GM12878 (cell line): ENCODE results near the gene UFC1. TPM values are rescaled to one million over a fixed set of nuclear protein-coding genes. Genes with fewer than 3 reads are reported as not detected.
A peak's percentile ranks its signal among the peaks of the same experiment; 100 is the strongest.

Experiments used
- ATAC-seq: fragments of 200-7000 bp; cut with Tn5 transposase; 3 replicates; pipeline ENCODE4 v1.9.1; 2020; ENCODE audit warnings: mild to moderate bottlenecking, moderate library complexity
- BruUV-seq: library from RNA; stranded (reverse); fragments of 400-500 nt; replicated peaks from 2 replicates; lab custom pipeline; 2021; lab: Mats Ljungman, UMichigan
- CTCF ChIA-PET: fragments of 300-600 bp; sonication (Branson Sonifier 250); formaldehyde crosslinking; extraction: SDS; loops from one replicate; lab custom pipeline; 2021; ENCODE audit warnings: inconsistent platforms; lab: Yijun Ruan, JAX
- POLR2A ChIA-PET: fragments of 350-600 bp; formaldehyde crosslinking; extraction: SDS; loops from one replicate; lab custom pipeline; 2021; ENCODE audit warnings: inconsistent platforms; lab: Charles Lee
- RAD21 ChIA-PET: fragments of 300-600 bp; sonication (Branson Sonifier 250); formaldehyde crosslinking; loops from one replicate; lab custom pipeline; 2023; ENCODE audit warnings: antibody characterized with exemption; ENCODE audit not compliant: unreplicated experiment; lab: Charles Lee
- SMC1A ChIA-PET: fragments of 300-600 bp; sonication (Branson Sonifier 250); formaldehyde crosslinking; loops from one replicate; lab custom pipeline; 2023; ENCODE audit not compliant: unreplicated experiment, uncharacterized antibody; lab: Charles Lee
- DNase-seq: peaks from one replicate; pipeline ENCODE4 v3.0.0-alpha.2; 2011; ENCODE audit warnings: low read depth, low spot score
- FAIRE-seq: peaks from 3 replicates; lab custom pipeline; 2011; peaks lifted over from hg19 to GRCh38; lab: Jason Lieb, UNC
- H2AFZ ChIP-seq: 2 replicates; pipeline ENCODE4 v1.6.0; 2011; ENCODE audit warnings: low read depth, low read length, control low read depth; ENCODE audit not compliant: control insufficient read depth
- H3K27ac ChIP-seq: 2 replicates; pipeline ENCODE4 v1.5.1; 2011; ENCODE audit warnings: control low read depth; ENCODE audit not compliant: control insufficient read depth, insufficient read depth
- H3K27me3 ChIP-seq, 2 experiments: replicated peaks in 1 of 2; 2 replicates each; pipeline versions ENCODE4 v1.6.0 to v1.6.1; 2011; ENCODE audit warnings: low read length in 1 of 2; ENCODE audit not compliant: control insufficient read depth in 2 of 2, insufficient read depth in 2 of 2
- H3K36me3 ChIP-seq, 2 experiments: 2 replicates each; pipeline ENCODE4 v1.5.1; 2011; ENCODE audit warnings: low read length in 1 of 2; ENCODE audit not compliant: control insufficient read depth in 2 of 2, insufficient read depth in 2 of 2
- H3K4me1 ChIP-seq: 2 replicates; pipeline ENCODE4 v1.6.1; 2011; ENCODE audit warnings: mild to moderate bottlenecking, low read length, moderate library complexity, mixed read lengths; ENCODE audit not compliant: control insufficient read depth, insufficient read depth
- H3K4me2 ChIP-seq: 2 replicates; pipeline ENCODE4 v1.6.0; 2011; ENCODE audit warnings: control low read depth; ENCODE audit not compliant: control insufficient read depth, insufficient read depth
- H3K4me3 ChIP-seq: fragments of 200-600 bp; sonication (generic); 2 replicates; pipeline ENCODE4 v1.5.1; 2016
- H3K79me2 ChIP-seq: 2 replicates; pipeline ENCODE4 v1.6.0; 2011; ENCODE audit warnings: low read length; ENCODE audit not compliant: control insufficient read depth, insufficient read depth
- H3K9ac ChIP-seq: 2 replicates; pipeline ENCODE4 v1.8.0; 2011; ENCODE audit warnings: low read length, control low read depth, mixed read lengths; ENCODE audit not compliant: control insufficient read depth, insufficient read depth
- H3K9me3 ChIP-seq: replicated peaks from 3 replicates; pipeline ENCODE4 v1.5.1; 2011; ENCODE audit warnings: mild to moderate bottlenecking, low read length; ENCODE audit not compliant: control insufficient read depth, insufficient read depth
- H4K20me1 ChIP-seq: 2 replicates; pipeline ENCODE4 v1.6.0; 2011; ENCODE audit not compliant: control insufficient read depth, insufficient read depth
- BCL11A ChIP-seq: IDR thresholded peaks from 2 replicates; pipeline ENCODE4 v1.6.1; 2011; ENCODE audit warnings: low read depth, low read length
- CREB1 ChIP-seq: IDR thresholded peaks from 2 replicates; pipeline ENCODE4 v1.6.1; 2012; ENCODE audit warnings: low read depth, mild to moderate bottlenecking, inconsistent platforms
- NFIC ChIP-seq: IDR thresholded peaks from 2 replicates; pipeline ENCODE4 v1.6.1; 2012; ENCODE audit warnings: low read depth, mild to moderate bottlenecking, inconsistent platforms, low read length, moderate library complexity
- ZZZ3 ChIP-seq: IDR thresholded peaks from 2 replicates; pipeline ENCODE4 v1.6.1; 2011; ENCODE audit warnings: low read depth; ENCODE audit not compliant: control insufficient read depth, insufficient read length
- WGBS: methylation state at CpG from one replicate; pipeline ENCODE4 v1.1.6; 2016; ENCODE audit warnings: low lambda C conversion rate; ENCODE audit not compliant: insufficient replicate concordance, insufficient coverage; ENCODE audit errors: missing lambda C conversion rate; 5-methylcytosine and 5-hydroxymethylcytosine counted together
- in situ Hi-C: fragments of 300-500 bp; cut with MboI; formaldehyde crosslinking; loops from 9 replicates; pipeline ENCODE4 v1.14.3; 2018; ENCODE audit warnings: mixed read lengths
- intact Hi-C: fragments of 100-400 bp; cut with micrococcal nuclease; formaldehyde crosslinking; loops from one replicate; pipeline ENCODE4 v1.14.2; 2022; ENCODE audit not compliant: unreplicated experiment
- polyA plus RNA-seq, 11 experiments: library from polyadenylated mRNA; depleted of rRNA in 4 of 11; unstranded in 6 of 11; stranded (reverse) in 5 of 11; fragments of >200 nt; fragmentation: Nextera tagmentation in 4 of 11; fragmentation: Illumina TruSeq in 1 of 11; extraction: Ambion mirVana in 4 of 11; extraction: Trizol in 1 of 11; gene quantifications; 1 replicate in 1 of 11; 2 replicates in 10 of 11; pipeline versions ENCODE4 v1.2.1 to v1.2.3, GENCODE V29; 2011 to 2016; ENCODE audit warnings: inconsistent platforms in 2 of 11, missing spikeins in 2 of 11, low read depth in 1 of 11
- total RNA-seq, 4 experiments: library from RNA; depleted of rRNA in 3 of 4; stranded (reverse); fragments of >200 nt in 3 of 4; fragmentation: Illumina TruSeq in 1 of 4; extraction: Trizol in 1 of 4; gene quantifications; 2 replicates each; pipeline versions ENCODE4 v1.2.1 to v1.2.3, GENCODE V29; 2013 to 2021
- TF ChIP-seq, protein P1 (sequence below): fragments of 450-650 bp; IDR thresholded peaks from 2 replicates; pipeline ENCODE4 v1.6.1; 2017; ENCODE audit warnings: mild to moderate bottlenecking, moderate library complexity
- TF ChIP-seq, protein P2 (sequence below): IDR thresholded peaks from 2 replicates; pipeline ENCODE4 v1.6.1; 2011; ENCODE audit warnings: low read depth, low read length, improper control_type of control experiment, borderline replicate concordance
- TF ChIP-seq, protein P3 (sequence below): fragments of 450-650 bp; formaldehyde crosslinking; IDR thresholded peaks from 2 replicates; pipeline ENCODE4 v1.5.0; 2022; ENCODE audit warnings: mild to moderate bottlenecking, missing genetic modification characterization
- TF ChIP-seq, protein P4 (sequence below): fragments of 450-650 bp; IDR thresholded peaks from 2 replicates; pipeline ENCODE4 v1.6.1; 2017; ENCODE audit warnings: mild to moderate bottlenecking, low read depth, inconsistent platforms; ENCODE audit not compliant: poor library complexity, severe bottlenecking
- TF ChIP-seq, protein P5 (sequence below): fragments of 450-650 bp; IDR thresholded peaks from 2 replicates; pipeline ENCODE4 v1.6.1; 2014; ENCODE audit warnings: mild to moderate bottlenecking

UFC1 gene
- total and polyA plus RNA-seq, 10 of the 15 experiments (the other 5 are each of a cell fraction or from before 2014, with no cell fraction given), result 95.9 to 239 (median 151) TPM

DNA sequence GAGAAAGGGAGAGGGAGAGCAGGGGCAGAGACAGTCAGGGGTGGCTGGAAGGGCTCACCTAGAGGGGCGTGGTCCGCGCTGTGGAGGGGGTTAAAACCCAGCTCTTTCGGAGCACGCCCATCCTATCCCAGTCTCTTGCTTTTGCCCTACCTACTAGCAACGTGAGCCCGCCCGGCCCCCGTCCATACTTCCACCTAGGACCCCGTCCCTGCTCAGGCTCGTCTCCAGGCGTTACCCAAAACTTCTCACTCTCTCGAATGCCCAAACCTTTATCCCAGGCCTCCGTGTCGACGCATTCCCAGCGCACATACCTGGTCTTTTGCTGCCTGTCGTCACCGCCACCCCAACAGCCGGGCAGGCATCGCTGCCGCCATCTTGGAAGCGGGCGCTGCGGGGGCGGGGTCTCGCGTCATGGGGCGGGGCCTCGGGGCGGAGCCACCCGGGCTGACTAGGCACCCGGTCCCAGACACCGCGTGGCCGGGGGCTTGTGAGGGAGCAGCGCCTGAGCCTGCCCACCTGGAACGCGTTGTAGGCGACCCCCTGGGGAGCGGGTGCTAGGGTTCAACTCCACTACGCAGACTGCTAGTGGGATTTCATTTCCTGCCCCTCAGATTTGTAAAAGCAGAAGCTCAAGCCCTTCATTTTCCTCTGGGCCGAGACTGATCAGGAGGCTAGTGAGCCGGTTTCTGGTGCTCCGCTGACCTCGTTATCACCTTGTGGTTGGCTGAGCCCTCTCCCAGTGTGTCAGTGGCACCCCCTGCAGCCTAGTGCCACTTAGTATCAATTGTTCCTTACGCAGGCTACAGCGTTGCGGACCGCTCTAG is 23.5 kb downstream of the UFC1 start, which contains the start of gene B4GALT3:
Gene B4GALT3 (minus strand): TSS at position 396 of the 824 bp plus-strand sequence. CDS start 1,447 bp downstream, outside the sequence.
- Histone ChIP-seq H2AFZ (peak within 1 kb of the TSS; percentile 96), H3K9ac (peak within 1 kb of the TSS; percentile 69), H4K20me1 (no peaks in the 10 kb centered on the region), H3K4me3 (peak within 1 kb of the TSS; percentile 90), H3K27me3 (no peaks in the 10 kb centered on the region), H3K4me2 (peak within 1 kb of the TSS; percentile 87), H3K27ac (peak within 1 kb of the TSS; percentile 87), H3K4me1 (peaks cover 33% of the 10 kb centered on the region), H3K36me3 (peaks cover 6 to 26% of the 10 kb centered on the region in 2 experiments), H3K79me2 (peaks cover 23% of the 10 kb centered on the region), H3K9me3 (no peaks in the 10 kb centered on the region)
- SMC1A ChIA-PET, result interaction anchor here (0.9 to 1.9 kb wide), 6 partner anchors 9 to 207 kb away, joined by 3 to 10 read pairs (median 4); partner anchors contain the start of genes PPOX and TOMM40L
- BruUV-seq, result TSS peak; percentile 86
- CTCF ChIA-PET, result interaction anchor here (0.6 to 3.7 kb wide), 7 partner anchors 9 to 205 kb away, joined by 3 to 44 read pairs (median 7); partner anchors contain the start of genes PPOX and TOMM40L
- in situ Hi-C loops, result no loop called here
- RAD21 ChIA-PET, result interaction anchor here (1.0 to 2.9 kb wide), 4 partner anchors 12 to 48 kb away, joined by 4 to 21 read pairs (median 8); partner anchors contain the start of genes PPOX and TOMM40L
- ATAC-seq (peak; percentile 93), FAIRE-seq (no peak), DNase-seq (no peak)
- 13% methylated on average over 50 of the region's 50 CpGs for WGBS
- intact Hi-C loops, result no loop called here
- POLR2A ChIA-PET, result interaction anchor here (1.0 to 1.9 kb wide), 4 partner anchors 9 to 25 kb away, joined by 7 to 14 read pairs (median 8); partner anchors contain the start of genes NDUFS2 and PPOX
- TF ChIP-seq, protein P1, sequence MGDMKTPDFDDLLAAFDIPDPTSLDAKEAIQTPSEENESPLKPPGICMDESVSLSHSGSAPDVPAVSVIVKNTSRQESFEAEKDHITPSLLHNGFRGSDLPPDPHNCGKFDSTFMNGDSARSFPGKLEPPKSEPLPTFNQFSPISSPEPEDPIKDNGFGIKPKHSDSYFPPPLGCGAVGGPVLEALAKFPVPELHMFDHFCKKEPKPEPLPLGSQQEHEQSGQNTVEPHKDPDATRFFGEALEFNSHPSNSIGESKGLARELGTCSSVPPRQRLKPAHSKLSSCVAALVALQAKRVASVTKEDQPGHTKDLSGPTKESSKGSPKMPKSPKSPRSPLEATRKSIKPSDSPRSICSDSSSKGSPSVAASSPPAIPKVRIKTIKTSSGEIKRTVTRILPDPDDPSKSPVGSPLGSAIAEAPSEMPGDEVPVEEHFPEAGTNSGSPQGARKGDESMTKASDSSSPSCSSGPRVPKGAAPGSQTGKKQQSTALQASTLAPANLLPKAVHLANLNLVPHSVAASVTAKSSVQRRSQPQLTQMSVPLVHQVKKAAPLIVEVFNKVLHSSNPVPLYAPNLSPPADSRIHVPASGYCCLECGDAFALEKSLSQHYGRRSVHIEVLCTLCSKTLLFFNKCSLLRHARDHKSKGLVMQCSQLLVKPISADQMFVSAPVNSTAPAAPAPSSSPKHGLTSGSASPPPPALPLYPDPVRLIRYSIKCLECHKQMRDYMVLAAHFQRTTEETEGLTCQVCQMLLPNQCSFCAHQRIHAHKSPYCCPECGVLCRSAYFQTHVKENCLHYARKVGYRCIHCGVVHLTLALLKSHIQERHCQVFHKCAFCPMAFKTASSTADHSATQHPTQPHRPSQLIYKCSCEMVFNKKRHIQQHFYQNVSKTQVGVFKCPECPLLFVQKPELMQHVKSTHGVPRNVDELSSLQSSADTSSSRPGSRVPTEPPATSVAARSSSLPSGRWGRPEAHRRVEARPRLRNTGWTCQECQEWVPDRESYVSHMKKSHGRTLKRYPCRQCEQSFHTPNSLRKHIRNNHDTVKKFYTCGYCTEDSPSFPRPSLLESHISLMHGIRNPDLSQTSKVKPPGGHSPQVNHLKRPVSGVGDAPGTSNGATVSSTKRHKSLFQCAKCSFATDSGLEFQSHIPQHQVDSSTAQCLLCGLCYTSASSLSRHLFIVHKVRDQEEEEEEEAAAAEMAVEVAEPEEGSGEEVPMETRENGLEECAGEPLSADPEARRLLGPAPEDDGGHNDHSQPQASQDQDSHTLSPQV, result no peak
- TF ChIP-seq ZZZ3, result no peak
- TF ChIP-seq NFIC, result no peak
- TF ChIP-seq, protein P2, sequence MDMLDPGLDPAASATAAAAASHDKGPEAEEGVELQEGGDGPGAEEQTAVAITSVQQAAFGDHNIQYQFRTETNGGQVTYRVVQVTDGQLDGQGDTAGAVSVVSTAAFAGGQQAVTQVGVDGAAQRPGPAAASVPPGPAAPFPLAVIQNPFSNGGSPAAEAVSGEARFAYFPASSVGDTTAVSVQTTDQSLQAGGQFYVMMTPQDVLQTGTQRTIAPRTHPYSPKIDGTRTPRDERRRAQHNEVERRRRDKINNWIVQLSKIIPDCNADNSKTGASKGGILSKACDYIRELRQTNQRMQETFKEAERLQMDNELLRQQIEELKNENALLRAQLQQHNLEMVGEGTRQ, result no peak
- TF ChIP-seq, protein P3, sequence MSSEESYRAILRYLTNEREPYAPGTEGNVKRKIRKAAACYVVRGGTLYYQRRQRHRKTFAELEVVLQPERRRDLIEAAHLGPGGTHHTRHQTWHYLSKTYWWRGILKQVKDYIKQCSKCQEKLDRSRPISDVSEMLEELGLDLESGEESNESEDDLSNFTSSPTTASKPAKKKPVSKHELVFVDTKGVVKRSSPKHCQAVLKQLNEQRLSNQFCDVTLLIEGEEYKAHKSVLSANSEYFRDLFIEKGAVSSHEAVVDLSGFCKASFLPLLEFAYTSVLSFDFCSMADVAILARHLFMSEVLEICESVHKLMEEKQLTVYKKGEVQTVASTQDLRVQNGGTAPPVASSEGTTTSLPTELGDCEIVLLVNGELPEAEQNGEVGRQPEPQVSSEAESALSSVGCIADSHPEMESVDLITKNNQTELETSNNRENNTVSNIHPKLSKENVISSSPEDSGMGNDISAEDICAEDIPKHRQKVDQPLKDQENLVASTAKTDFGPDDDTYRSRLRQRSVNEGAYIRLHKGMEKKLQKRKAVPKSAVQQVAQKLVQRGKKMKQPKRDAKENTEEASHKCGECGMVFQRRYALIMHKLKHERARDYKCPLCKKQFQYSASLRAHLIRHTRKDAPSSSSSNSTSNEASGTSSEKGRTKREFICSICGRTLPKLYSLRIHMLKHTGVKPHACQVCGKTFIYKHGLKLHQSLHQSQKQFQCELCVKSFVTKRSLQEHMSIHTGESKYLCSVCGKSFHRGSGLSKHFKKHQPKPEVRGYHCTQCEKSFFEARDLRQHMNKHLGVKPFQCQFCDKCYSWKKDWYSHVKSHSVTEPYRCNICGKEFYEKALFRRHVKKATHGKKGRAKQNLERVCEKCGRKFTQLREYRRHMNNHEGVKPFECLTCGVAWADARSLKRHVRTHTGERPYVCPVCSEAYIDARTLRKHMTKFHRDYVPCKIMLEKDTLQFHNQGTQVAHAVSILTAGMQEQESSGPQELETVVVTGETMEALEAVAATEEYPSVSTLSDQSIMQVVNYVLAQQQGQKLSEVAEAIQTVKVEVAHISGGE (CRISPR knock-in tag), result no peak
- no peak for TF ChIP-seq BCL11A
- TF ChIP-seq, protein P4, sequence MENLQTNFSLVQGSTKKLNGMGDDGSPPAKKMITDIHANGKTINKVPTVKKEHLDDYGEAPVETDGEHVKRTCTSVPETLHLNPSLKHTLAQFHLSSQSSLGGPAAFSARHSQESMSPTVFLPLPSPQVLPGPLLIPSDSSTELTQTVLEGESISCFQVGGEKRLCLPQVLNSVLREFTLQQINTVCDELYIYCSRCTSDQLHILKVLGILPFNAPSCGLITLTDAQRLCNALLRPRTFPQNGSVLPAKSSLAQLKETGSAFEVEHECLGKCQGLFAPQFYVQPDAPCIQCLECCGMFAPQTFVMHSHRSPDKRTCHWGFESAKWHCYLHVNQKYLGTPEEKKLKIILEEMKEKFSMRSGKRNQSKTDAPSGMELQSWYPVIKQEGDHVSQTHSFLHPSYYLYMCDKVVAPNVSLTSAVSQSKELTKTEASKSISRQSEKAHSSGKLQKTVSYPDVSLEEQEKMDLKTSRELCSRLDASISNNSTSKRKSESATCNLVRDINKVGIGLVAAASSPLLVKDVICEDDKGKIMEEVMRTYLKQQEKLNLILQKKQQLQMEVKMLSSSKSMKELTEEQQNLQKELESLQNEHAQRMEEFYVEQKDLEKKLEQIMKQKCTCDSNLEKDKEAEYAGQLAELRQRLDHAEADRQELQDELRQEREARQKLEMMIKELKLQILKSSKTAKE, result no peak
- TF ChIP-seq, protein P5, sequence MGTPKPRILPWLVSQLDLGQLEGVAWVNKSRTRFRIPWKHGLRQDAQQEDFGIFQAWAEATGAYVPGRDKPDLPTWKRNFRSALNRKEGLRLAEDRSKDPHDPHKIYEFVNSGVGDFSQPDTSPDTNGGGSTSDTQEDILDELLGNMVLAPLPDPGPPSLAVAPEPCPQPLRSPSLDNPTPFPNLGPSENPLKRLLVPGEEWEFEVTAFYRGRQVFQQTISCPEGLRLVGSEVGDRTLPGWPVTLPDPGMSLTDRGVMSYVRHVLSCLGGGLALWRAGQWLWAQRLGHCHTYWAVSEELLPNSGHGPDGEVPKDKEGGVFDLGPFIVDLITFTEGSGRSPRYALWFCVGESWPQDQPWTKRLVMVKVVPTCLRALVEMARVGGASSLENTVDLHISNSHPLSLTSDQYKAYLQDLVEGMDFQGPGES, result no peak
- peak; percentile 83 for TF ChIP-seq CREB1
